ENCODE measurements around the gene PCDHB5. TPM values are rescaled to one million over a fixed set of nuclear protein-coding genes. Genes with fewer than 3 reads are reported as not detected.
"Not testable (repeated sequence)": the region's sequence is repeated elsewhere in the genome, so short reads cannot be mapped to it uniquely, and the experiment has no call there.

The PCDHB5 gene
- total RNA-seq, 6 experiments from 2014 or later, result 0.08 to 0.43 (median 0.23) TPM

DNA sequence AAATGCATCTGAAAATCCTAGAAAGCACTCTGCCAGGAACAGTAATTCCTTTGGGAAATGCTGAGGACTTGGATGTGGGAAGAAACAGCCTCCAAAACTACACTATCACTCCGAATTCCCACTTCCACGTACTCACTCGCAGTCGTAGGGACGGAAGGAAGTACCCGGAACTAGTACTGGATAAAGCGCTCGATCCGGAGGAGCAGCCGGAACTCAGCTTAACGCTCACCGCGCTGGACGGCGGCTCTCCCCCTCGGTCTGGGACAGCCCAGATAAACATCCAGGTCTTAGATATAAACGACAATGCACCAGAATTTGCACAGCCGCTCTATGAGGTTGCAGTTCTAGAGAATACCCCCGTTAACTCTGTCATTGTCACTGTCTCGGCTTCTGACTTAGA is 33.9 kb upstream of the PCDHB5 start:
- TF ChIP-seq, protein P1, sequence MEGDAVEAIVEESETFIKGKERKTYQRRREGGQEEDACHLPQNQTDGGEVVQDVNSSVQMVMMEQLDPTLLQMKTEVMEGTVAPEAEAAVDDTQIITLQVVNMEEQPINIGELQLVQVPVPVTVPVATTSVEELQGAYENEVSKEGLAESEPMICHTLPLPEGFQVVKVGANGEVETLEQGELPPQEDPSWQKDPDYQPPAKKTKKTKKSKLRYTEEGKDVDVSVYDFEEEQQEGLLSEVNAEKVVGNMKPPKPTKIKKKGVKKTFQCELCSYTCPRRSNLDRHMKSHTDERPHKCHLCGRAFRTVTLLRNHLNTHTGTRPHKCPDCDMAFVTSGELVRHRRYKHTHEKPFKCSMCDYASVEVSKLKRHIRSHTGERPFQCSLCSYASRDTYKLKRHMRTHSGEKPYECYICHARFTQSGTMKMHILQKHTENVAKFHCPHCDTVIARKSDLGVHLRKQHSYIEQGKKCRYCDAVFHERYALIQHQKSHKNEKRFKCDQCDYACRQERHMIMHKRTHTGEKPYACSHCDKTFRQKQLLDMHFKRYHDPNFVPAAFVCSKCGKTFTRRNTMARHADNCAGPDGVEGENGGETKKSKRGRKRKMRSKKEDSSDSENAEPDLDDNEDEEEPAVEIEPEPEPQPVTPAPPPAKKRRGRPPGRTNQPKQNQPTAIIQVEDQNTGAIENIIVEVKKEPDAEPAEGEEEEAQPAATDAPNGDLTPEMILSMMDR (IDR thresholded peaks at IDR 0.05), result no peak
- DNase-seq, result no peak
- H3K4me1 Mint-ChIP-seq (ENCODE audit: low read depth), result peaks cover 10% of the 10 kb centered on the region
- H3K36me3 Mint-ChIP-seq (ENCODE audit: low read depth), result peaks cover 5% of the 10 kb centered on the region
- peak overlapping the region; percentile 81; the same call in 1 of the 2 replicates for H3K4me3 Mint-ChIP-seq
- peaks cover 24% of the 10 kb centered on the region for H3K9me3 Mint-ChIP-seq
- no peak overlapping the region for H3K27ac Mint-ChIP-seq
- peaks cover 2% of the 10 kb centered on the region; the same call in 1 of the 2 replicates for H3K27me3 Mint-ChIP-seq (ENCODE audit: insufficient read depth)

GRCh38 chr5:141102070-141102469 is 32.9 kb upstream of the PCDHB5 start:
- H3K27me3 Mint-ChIP-seq (ENCODE audit: insufficient read depth); H3K36me3 Mint-ChIP-seq (ENCODE audit: low read depth); H3K4me1 Mint-ChIP-seq (ENCODE audit: low read depth); H3K4me3 Mint-ChIP-seq; DNase-seq; H3K27ac Mint-ChIP-seq: not testable (repeated sequence)
- peaks cover 24% of the 10 kb centered on the region for H3K9me3 Mint-ChIP-seq

DNA sequence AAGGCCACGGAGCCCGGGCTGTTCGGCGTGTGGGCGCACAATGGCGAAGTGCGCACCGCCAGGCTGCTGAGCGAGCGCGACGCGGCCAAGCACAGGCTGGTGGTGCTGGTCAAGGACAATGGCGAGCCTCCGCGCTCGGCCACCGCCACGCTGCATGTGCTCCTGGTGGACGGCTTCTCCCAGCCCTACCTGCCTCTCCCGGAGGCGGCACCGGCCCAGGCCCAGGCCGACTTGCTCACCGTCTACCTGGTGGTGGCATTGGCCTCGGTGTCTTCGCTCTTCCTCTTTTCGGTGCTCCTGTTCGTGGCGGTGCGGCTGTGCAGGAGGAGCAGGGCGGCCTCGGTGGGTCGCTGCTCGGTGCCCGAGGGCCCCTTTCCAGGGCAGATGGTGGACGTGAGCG is 32.5 kb upstream of the PCDHB5 start:
- not testable (repeated sequence) for H3K4me1 Mint-ChIP-seq (ENCODE audit: low read depth); H3K4me3 Mint-ChIP-seq; H3K36me3 Mint-ChIP-seq (ENCODE audit: low read depth); H3K27me3 Mint-ChIP-seq (ENCODE audit: insufficient read depth); H3K27ac Mint-ChIP-seq; DNase-seq
- H3K9me3 Mint-ChIP-seq, result peaks cover 24% of the 10 kb centered on the region

DNA sequence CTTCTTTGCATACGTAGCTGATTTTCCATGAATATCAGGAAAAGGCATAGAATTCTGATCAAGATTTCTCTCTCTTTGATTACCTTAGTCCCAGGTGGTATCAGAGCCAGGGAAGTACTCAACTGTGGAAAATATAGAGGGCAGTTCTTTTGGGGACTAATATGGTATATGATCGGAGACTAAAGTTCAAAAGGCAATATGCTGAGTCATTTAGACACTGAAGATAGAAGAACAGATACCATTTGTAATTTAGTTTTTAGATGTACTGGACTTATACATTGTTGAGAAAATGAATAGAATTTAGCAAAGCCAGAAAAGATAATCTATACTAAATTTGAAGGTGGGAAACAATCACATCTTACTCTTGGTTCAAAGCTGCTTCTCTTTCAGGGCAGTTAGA is 29.7 kb upstream of the PCDHB5 start:
- Mint-ChIP-seq H3K4me3 (no peak overlapping the region), H3K9me3 (peaks cover 37% of the 10 kb centered on the region)

GRCh38 chr5:141119250-141119649 is 15.8 kb upstream of the PCDHB5 start:
- Mint-ChIP-seq H3K9me3 (peaks cover 35% of the 10 kb centered on the region), H3K36me3 (ENCODE audit: low read depth) (peaks cover 7% of the 10 kb centered on the region), H3K4me1 (ENCODE audit: low read depth) (no peaks in the 10 kb centered on the region), H3K27ac (no peak overlapping the region), H3K4me3 (no peak overlapping the region), H3K27me3 (ENCODE audit: insufficient read depth) (no peaks in the 10 kb centered on the region; the same call in none of the 2 replicates)
- no peak for DNase-seq
- TF ChIP-seq, protein P1 (IDR thresholded peaks at IDR 0.05), result no peak

More for the DNA sequence above, 29.7 kb upstream of the PCDHB5 start:
- DNase-seq, result no peak
- TF ChIP-seq, protein P1 (IDR thresholded peaks at IDR 0.05), result no peak
- no peak overlapping the region for H3K27ac Mint-ChIP-seq
- H3K4me1 Mint-ChIP-seq (ENCODE audit: low read depth), result peaks cover 5% of the 10 kb centered on the region
- H3K36me3 Mint-ChIP-seq (ENCODE audit: low read depth), result peaks cover 3% of the 10 kb centered on the region
- H3K27me3 Mint-ChIP-seq (ENCODE audit: insufficient read depth), result peaks cover 2% of the 10 kb centered on the region; the same call in 1 of the 2 replicates

GRCh38 chr5:141121563-141121962 is 13.4 kb upstream of the PCDHB5 start, which contains the start of gene PCDHB4:
TSS of gene PCDHB4 (plus strand) at chr5:141121818. CDS start at chr5:141121999, 181 bp downstream.
- peak within 1 kb of the TSS; percentile 41; the same call in 1 of the 2 replicates for H3K4me3 Mint-ChIP-seq
- TF ChIP-seq, protein P1 (IDR thresholded peaks at IDR 0.05), result peak; percentile 55
- H3K27me3 Mint-ChIP-seq (ENCODE audit: insufficient read depth), result no peaks in the 10 kb centered on the region; the same call in 1 of the 2 replicates
- H3K36me3 Mint-ChIP-seq (ENCODE audit: low read depth), result peaks cover 7% of the 10 kb centered on the region
- DNase-seq, result no peak
- H3K4me1 Mint-ChIP-seq (ENCODE audit: low read depth), result no peaks in the 10 kb centered on the region
- H3K27ac Mint-ChIP-seq, result no peak within 1 kb of the TSS
- peaks cover 16% of the 10 kb centered on the region for H3K9me3 Mint-ChIP-seq

All from HFFc6 (cell line).